ENCODE data around the gene MYO6. TPM values are rescaled to one million over a fixed set of nuclear protein-coding genes. Genes with fewer than 3 reads are reported as not detected.

The MYO6 gene
- total RNA-seq, 1 donor from 2014 or later = 66.2 TPM

DNA sequence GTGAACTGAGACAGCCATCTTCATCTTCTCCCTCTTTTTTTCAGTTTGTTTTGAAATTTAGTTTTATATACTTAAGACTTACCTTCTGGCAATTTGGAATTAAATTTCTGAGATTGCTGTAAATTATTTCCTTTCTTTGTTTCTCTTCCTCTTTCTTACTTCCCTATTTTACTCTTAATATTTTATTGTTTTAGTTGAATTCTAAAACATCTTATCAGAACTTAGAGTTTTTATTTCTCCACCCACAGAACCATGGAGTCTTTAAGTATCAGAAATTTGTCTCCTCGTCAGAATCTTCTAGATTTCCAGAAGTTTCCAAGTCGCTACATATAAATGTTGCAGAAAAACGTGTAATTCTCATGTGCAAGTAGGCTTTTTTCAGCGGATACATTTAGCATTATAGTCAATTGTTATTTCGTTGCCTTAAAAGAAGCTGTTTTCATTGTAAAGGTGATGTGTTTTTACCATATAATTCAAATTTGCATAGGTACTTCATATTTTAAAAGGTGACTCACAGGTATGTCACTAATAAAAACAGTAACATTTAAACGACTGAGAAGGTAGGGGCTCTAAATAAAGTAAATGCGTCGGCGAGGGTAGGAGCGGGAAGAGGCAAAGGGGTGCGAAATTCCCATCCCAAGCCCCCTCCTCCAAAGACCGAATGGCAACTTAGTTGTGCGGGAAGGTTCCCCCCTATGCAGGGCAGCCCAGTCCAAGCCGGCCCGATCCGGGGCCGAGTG lies 866 bp upstream of the MYO6 start:
- Histone ChIP-seq H3K4me3 (peak overlapping the region; percentile 95), H3K27me3 (no peaks in the 10 kb centered on the region), H3K4me1 (peaks cover 8% of the 10 kb centered on the region), H3K36me3 (no peaks in the 10 kb centered on the region), H3K9me3 (no peaks in the 10 kb centered on the region), H3K27ac (peak overlapping the region; percentile 92)
- ATAC-seq (peak; percentile 58), DNase-seq (no peak)
- TF ChIP-seq, protein P1, sequence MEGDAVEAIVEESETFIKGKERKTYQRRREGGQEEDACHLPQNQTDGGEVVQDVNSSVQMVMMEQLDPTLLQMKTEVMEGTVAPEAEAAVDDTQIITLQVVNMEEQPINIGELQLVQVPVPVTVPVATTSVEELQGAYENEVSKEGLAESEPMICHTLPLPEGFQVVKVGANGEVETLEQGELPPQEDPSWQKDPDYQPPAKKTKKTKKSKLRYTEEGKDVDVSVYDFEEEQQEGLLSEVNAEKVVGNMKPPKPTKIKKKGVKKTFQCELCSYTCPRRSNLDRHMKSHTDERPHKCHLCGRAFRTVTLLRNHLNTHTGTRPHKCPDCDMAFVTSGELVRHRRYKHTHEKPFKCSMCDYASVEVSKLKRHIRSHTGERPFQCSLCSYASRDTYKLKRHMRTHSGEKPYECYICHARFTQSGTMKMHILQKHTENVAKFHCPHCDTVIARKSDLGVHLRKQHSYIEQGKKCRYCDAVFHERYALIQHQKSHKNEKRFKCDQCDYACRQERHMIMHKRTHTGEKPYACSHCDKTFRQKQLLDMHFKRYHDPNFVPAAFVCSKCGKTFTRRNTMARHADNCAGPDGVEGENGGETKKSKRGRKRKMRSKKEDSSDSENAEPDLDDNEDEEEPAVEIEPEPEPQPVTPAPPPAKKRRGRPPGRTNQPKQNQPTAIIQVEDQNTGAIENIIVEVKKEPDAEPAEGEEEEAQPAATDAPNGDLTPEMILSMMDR (IDR thresholded peaks at IDR 0.05) = no peak
- intact Hi-C loops (cut with DNase I) = no loop called here

DNA sequence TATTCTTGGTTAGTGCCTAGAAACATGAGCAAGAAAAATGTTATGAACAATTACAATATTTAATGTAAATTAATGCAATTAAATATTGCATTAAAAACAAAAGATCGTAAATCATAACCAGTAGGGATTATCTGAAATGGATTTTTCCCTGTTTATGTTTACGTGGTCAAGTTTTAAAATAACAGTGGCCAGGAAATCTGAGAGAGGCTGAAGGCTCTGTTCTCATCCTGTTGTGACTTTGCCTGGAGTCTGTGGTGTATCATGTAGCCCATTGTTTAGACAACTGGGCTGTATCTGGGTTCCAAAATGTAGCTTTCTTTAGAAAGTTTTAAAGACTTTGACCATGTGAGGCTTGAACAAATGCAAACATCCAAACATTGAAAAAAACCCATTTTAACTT lies 2.4 kb downstream of the MYO6 start:
- no peak overlapping the region for H3K4me3 ChIP-seq
- H3K27me3 ChIP-seq = no peaks in the 10 kb centered on the region
- ATAC-seq = no peak
- H3K36me3 ChIP-seq = no peaks in the 10 kb centered on the region
- no peak overlapping the region for H3K27ac ChIP-seq
- no peak for DNase-seq
- no peaks in the 10 kb centered on the region for H3K9me3 ChIP-seq
- TF ChIP-seq, protein P1 (IDR thresholded peaks at IDR 0.05) = no peak
- peaks cover 8% of the 10 kb centered on the region for H3K4me1 ChIP-seq
- intact Hi-C loops (cut with DNase I) = no loop called here

DNA sequence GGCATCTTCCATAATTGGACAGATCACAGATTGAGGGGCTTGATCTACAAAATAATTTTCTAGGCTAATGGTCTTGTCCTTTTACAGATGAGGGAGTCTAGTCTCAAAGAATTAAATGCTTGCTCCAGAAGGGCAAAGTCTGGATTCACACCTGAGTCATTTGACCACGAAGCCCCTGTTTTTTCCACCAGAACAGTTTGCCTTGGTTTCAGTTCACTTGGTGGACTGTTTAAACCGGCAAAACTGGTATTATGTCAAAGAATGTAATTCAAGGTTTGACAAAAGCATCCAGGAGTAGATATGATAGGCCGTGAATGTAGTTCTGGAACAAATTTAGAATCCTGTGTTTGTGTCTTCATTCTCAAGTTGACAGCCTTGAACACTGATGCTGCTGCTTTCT lies 3.3 kb downstream of the MYO6 start:
- no peaks in the 10 kb centered on the region for H3K27me3 ChIP-seq
- peaks cover 8% of the 10 kb centered on the region for H3K4me1 ChIP-seq
- TF ChIP-seq, protein P1 (IDR thresholded peaks at IDR 0.05) = no peak
- H3K4me3 ChIP-seq = no peak overlapping the region
- intact Hi-C loops (cut with DNase I) = no loop called here
- no peak for DNase-seq
- no peaks in the 10 kb centered on the region for H3K36me3 ChIP-seq
- no peaks in the 10 kb centered on the region for H3K9me3 ChIP-seq
- no peak for ATAC-seq
- H3K27ac ChIP-seq = peak overlapping the region; percentile 8

DNA sequence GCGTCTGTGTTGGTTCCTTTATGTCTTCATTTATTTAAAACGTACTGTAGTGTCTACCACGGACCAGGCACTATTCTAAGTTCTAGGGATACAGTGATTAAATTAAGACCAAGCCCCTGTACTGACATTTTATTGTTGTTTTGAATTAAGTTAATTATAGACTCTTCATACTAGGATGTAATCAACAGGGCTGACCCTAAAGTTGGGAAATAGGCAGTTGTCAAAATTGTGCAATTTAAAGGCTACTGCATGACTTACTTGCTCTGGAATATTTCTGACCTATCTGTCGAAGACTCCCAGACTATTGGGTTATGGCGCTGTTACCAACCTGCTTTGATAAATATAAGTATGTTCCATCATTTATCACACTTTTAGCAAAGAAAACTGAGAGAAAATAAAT lies 6.7 kb downstream of the MYO6 start:
- Histone ChIP-seq H3K27me3 (no peaks in the 10 kb centered on the region), H3K9me3 (no peaks in the 10 kb centered on the region), H3K36me3 (no peaks in the 10 kb centered on the region), H3K27ac (no peak overlapping the region), H3K4me3 (no peak overlapping the region), H3K4me1 (peaks cover 22% of the 10 kb centered on the region)
- DNase-seq = no peak
- intact Hi-C loops (cut with DNase I) = no loop called here
- TF ChIP-seq, protein P1 (IDR thresholded peaks at IDR 0.05) = no peak
- ATAC-seq = no peak

DNA sequence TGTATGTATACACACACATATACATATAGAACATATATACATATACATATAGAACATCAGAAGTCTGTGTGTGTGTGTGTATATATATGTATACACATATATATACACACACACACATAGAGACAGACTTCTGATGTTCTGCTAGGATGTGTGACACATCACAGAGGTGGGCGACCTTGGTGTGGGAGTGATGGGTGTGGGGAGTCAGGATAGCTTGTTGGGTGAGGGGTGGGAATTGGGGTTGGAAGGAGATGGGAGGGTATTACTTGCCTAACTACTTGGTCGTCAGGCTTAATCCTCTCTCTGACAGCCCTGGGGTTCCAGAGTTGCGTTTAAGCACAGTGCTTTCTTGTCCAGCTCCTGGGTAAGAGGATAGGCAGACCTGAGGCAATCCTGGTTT lies 8.3 kb downstream of the MYO6 start:
- H3K4me3 ChIP-seq = no peak overlapping the region
- no peaks in the 10 kb centered on the region for H3K27me3 ChIP-seq
- H3K4me1 ChIP-seq = peaks cover 23% of the 10 kb centered on the region
- intact Hi-C loops (cut with DNase I) = no loop called here
- TF ChIP-seq, protein P1 (IDR thresholded peaks at IDR 0.05) = no peak
- ATAC-seq = no peak
- no peaks in the 10 kb centered on the region for H3K36me3 ChIP-seq
- no peaks in the 10 kb centered on the region for H3K9me3 ChIP-seq
- no peak overlapping the region for H3K27ac ChIP-seq
- DNase-seq = no peak
